Activated naive CD4-positive, alpha-beta T cell treated with anti-CD3 and anti-CD28 coated beads, Interleukin-2, amount 50 U/mL, for 24 hours (primary cell): ENCODE measurements around the gene CERK.
"Not testable (repeated sequence)": the region's sequence is repeated elsewhere in the genome, so short reads cannot be mapped to it uniquely, and the experiment has no call there.

Experiments
- H3K27ac Mint-ChIP-seq: one replicate; pipeline ENCODE4 v1.8.0; 2021; ENCODE audit warnings: mild to moderate bottlenecking, mixed read lengths
- H3K27me3 Mint-ChIP-seq: one replicate; pipeline ENCODE4 v1.8.0; 2021; ENCODE audit warnings: mixed read lengths
- H3K36me3 Mint-ChIP-seq: one replicate; pipeline ENCODE4 v1.8.0; 2021; ENCODE audit warnings: mixed read lengths
- H3K4me1 Mint-ChIP-seq: one replicate; pipeline ENCODE4 v1.8.0; 2021; ENCODE audit warnings: mixed read lengths
- H3K4me3 Mint-ChIP-seq: one replicate; pipeline ENCODE4 v1.8.0; 2021; ENCODE audit warnings: mild to moderate bottlenecking, mixed read lengths
- H3K9me3 Mint-ChIP-seq: one replicate; pipeline ENCODE4 v1.8.0; 2021; ENCODE audit warnings: mixed read lengths

CERK gene

GRCh38 chr22:46737976-46738646, at the start of gene CERK:
CERK (minus strand) TSS chr22:46738252; CDS start chr22:46738148, 104 bp downstream.
- Mint-ChIP-seq H3K4me3 (peak within 1 kb of the TSS; percentile 98), H3K4me1 (peaks cover 43% of the 10 kb centered on the region), H3K27ac (peak within 1 kb of the TSS; percentile 94), H3K36me3 (peaks cover 4% of the 10 kb centered on the region), H3K27me3 (no peaks in the 10 kb centered on the region), H3K9me3 (no peaks in the 10 kb centered on the region)

GRCh38 chr22:46783721-46784120, 45.7 kb upstream of the CERK start:
- Mint-ChIP-seq H3K4me1 (peaks cover 61% of the 10 kb centered on the region), H3K27me3 (no peaks in the 10 kb centered on the region), H3K27ac (no peak overlapping the region), H3K36me3 (peaks cover 4% of the 10 kb centered on the region), H3K9me3 (no peaks in the 10 kb centered on the region), H3K4me3 (no peak overlapping the region)

GRCh38 chr22:46782200-46782599, 44.1 kb upstream of the CERK start:
- H3K27ac Mint-ChIP-seq, H3K27me3 Mint-ChIP-seq, H3K9me3 Mint-ChIP-seq, H3K36me3 Mint-ChIP-seq, H3K4me3 Mint-ChIP-seq: not testable (repeated sequence)
- peaks cover 62% of the 10 kb centered on the region for H3K4me1 Mint-ChIP-seq

- H3K27me3 Mint-ChIP-seq, result no peaks in the 10 kb centered on the region
- no peak overlapping the region for H3K27ac Mint-ChIP-seq
- H3K4me3 Mint-ChIP-seq, result no peak overlapping the region
- no peaks in the 10 kb centered on the region for H3K36me3 Mint-ChIP-seq
- no peaks in the 10 kb centered on the region for H3K9me3 Mint-ChIP-seq
- H3K4me1 Mint-ChIP-seq, result peaks cover 66% of the 10 kb centered on the region
Measured at GRCh38 chr22:46781291-46781690, 43.2 kb upstream of the CERK start.

GRCh38 chr22:46780453-46780852, 42.4 kb upstream of the CERK start:
- Mint-ChIP-seq H3K27ac (peak overlapping the region; percentile 55), H3K4me3 (no peak overlapping the region), H3K27me3 (no peaks in the 10 kb centered on the region), H3K36me3 (no peaks in the 10 kb centered on the region), H3K9me3 (no peaks in the 10 kb centered on the region), H3K4me1 (peaks cover 74% of the 10 kb centered on the region)

GRCh38 chr22:46779651-46780050, 41.6 kb upstream of the CERK start:
- H3K36me3 Mint-ChIP-seq, result no peaks in the 10 kb centered on the region
- no peak overlapping the region for H3K4me3 Mint-ChIP-seq
- H3K9me3 Mint-ChIP-seq, result no peaks in the 10 kb centered on the region
- peaks cover 82% of the 10 kb centered on the region for H3K4me1 Mint-ChIP-seq
- no peak overlapping the region for H3K27ac Mint-ChIP-seq
- no peaks in the 10 kb centered on the region for H3K27me3 Mint-ChIP-seq

- no peaks in the 10 kb centered on the region for H3K36me3 Mint-ChIP-seq
- no peaks in the 10 kb centered on the region for H3K27me3 Mint-ChIP-seq
- H3K4me3 Mint-ChIP-seq, result no peak overlapping the region
- peaks cover 84% of the 10 kb centered on the region for H3K4me1 Mint-ChIP-seq
- no peaks in the 10 kb centered on the region for H3K9me3 Mint-ChIP-seq
- H3K27ac Mint-ChIP-seq, result no peak overlapping the region
Measured at GRCh38 chr22:46779023-46779422, 41.0 kb upstream of the CERK start.

GRCh38 chr22:46777609-46777970, 39.5 kb upstream of the CERK start:
- H3K36me3 Mint-ChIP-seq, result no peaks in the 10 kb centered on the region
- H3K27ac Mint-ChIP-seq, result peak overlapping the region; percentile 95
- H3K9me3 Mint-ChIP-seq, result no peaks in the 10 kb centered on the region
- no peaks in the 10 kb centered on the region for H3K27me3 Mint-ChIP-seq
- H3K4me1 Mint-ChIP-seq, result peaks cover 84% of the 10 kb centered on the region
- H3K4me3 Mint-ChIP-seq, result peak overlapping the region; percentile 70

GRCh38 chr22:46776876-46777608, 39.0 kb upstream of the CERK start:
- Mint-ChIP-seq H3K36me3 (no peaks in the 10 kb centered on the region), H3K9me3 (no peaks in the 10 kb centered on the region), H3K27me3 (no peaks in the 10 kb centered on the region), H3K4me3 (peak overlapping the region; percentile 70), H3K4me1 (peaks cover 80% of the 10 kb centered on the region), H3K27ac (peak overlapping the region; percentile 95)

GRCh38 chr22:46775850-46776826, 38.1 kb upstream of the CERK start:
- H3K9me3 Mint-ChIP-seq, result no peaks in the 10 kb centered on the region
- no peaks in the 10 kb centered on the region for H3K27me3 Mint-ChIP-seq
- peak overlapping the region; percentile 78 for H3K4me3 Mint-ChIP-seq
- peaks cover 79% of the 10 kb centered on the region for H3K4me1 Mint-ChIP-seq
- H3K27ac Mint-ChIP-seq, result peak overlapping the region; percentile 98
- H3K36me3 Mint-ChIP-seq, result no peaks in the 10 kb centered on the region

GRCh38 chr22:46774980-46775849, 37.2 kb upstream of the CERK start:
- no peaks in the 10 kb centered on the region for H3K9me3 Mint-ChIP-seq
- H3K4me3 Mint-ChIP-seq, result peak overlapping the region; percentile 78
- H3K27ac Mint-ChIP-seq, result peak overlapping the region; percentile 98
- H3K4me1 Mint-ChIP-seq, result peaks cover 83% of the 10 kb centered on the region
- no peaks in the 10 kb centered on the region for H3K36me3 Mint-ChIP-seq
- H3K27me3 Mint-ChIP-seq, result no peaks in the 10 kb centered on the region

- Mint-ChIP-seq H3K27me3 (no peaks in the 10 kb centered on the region), H3K27ac (peak overlapping the region; percentile 98), H3K36me3 (no peaks in the 10 kb centered on the region), H3K4me3 (peak overlapping the region; percentile 78), H3K9me3 (no peaks in the 10 kb centered on the region), H3K4me1 (peaks cover 83% of the 10 kb centered on the region)
Measured at GRCh38 chr22:46774253-46774979, 36.4 kb upstream of the CERK start.

GRCh38 chr22:46773076-46773475, 35.0 kb upstream of the CERK start:
- peak overlapping the region; percentile 30 for H3K4me3 Mint-ChIP-seq
- no peaks in the 10 kb centered on the region for H3K9me3 Mint-ChIP-seq
- no peaks in the 10 kb centered on the region for H3K27me3 Mint-ChIP-seq
- H3K36me3 Mint-ChIP-seq, result no peaks in the 10 kb centered on the region
- H3K27ac Mint-ChIP-seq, result peak overlapping the region; percentile 84
- H3K4me1 Mint-ChIP-seq, result peaks cover 87% of the 10 kb centered on the region

GRCh38 chr22:46770726-46771125, 32.7 kb upstream of the CERK start:
- Mint-ChIP-seq H3K4me1 (peaks cover 80% of the 10 kb centered on the region), H3K4me3 (peak overlapping the region; percentile 49), H3K9me3 (no peaks in the 10 kb centered on the region), H3K36me3 (peaks cover 1% of the 10 kb centered on the region), H3K27ac (peak overlapping the region; percentile 81), H3K27me3 (no peaks in the 10 kb centered on the region)
